ENCODE data around the gene ESYT1. TPM values are rescaled to one million over a fixed set of nuclear protein-coding genes. Genes with fewer than 3 reads are reported as not detected.
A peak's percentile ranks its signal among the peaks of the same experiment; 100 is the strongest.

The ESYT1 gene
- total and polyA plus RNA-seq, 2 experiments from 2014 or later = 40.0 to 52.3 TPM

GRCh38 chr12:56103823-56104108, 24.3 kb upstream of the ESYT1 start:
- no peaks in the 10 kb centered on the region for H3K27me3 ChIP-seq
- peaks cover 12% of the 10 kb centered on the region for H3K4me1 ChIP-seq (ENCODE audit: insufficient read depth)
- H3K27ac ChIP-seq = peak overlapping the region; percentile 55
- TF ChIP-seq, protein P1, sequence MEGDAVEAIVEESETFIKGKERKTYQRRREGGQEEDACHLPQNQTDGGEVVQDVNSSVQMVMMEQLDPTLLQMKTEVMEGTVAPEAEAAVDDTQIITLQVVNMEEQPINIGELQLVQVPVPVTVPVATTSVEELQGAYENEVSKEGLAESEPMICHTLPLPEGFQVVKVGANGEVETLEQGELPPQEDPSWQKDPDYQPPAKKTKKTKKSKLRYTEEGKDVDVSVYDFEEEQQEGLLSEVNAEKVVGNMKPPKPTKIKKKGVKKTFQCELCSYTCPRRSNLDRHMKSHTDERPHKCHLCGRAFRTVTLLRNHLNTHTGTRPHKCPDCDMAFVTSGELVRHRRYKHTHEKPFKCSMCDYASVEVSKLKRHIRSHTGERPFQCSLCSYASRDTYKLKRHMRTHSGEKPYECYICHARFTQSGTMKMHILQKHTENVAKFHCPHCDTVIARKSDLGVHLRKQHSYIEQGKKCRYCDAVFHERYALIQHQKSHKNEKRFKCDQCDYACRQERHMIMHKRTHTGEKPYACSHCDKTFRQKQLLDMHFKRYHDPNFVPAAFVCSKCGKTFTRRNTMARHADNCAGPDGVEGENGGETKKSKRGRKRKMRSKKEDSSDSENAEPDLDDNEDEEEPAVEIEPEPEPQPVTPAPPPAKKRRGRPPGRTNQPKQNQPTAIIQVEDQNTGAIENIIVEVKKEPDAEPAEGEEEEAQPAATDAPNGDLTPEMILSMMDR (IDR thresholded peaks at IDR 0.05; ENCODE audit: poor library complexity) = no peak
- TF ChIP-seq EZH2 (IDR thresholded peaks at IDR 0.05; ENCODE audit: borderline replicate concordance) = no peak
- TF ChIP-seq EZH2phosphoT487 (IDR thresholded peaks at IDR 0.05; ENCODE audit: low read depth, severe bottlenecking, unreplicated experiment) = no peak
- H3K9me3 ChIP-seq (ENCODE audit: low read depth) = no peaks in the 10 kb centered on the region
- H2AFZ ChIP-seq = peak overlapping the region; percentile 2
- H3K4me2 ChIP-seq = peak overlapping the region; percentile 69
- no peak overlapping the region for H3K4me3 ChIP-seq
- WGBS (ENCODE audit: low lambda C conversion rate, missing lambda C conversion rate) = 11% methylated on average over 8 of the region's 8 CpGs
- H3K79me2 ChIP-seq = peaks cover 39% of the 10 kb centered on the region
- H3K36me3 ChIP-seq (replicated peaks; ENCODE audit: insufficient read depth, low read depth) = no peaks in the 10 kb centered on the region
- H3K9me2 ChIP-seq (replicated peaks; ENCODE audit: insufficient read depth) = no peaks in the 10 kb centered on the region
- DNase-seq (ENCODE audit: low spot score) = no peak
- peaks cover 6% of the 10 kb centered on the region for H4K20me1 ChIP-seq (ENCODE audit: insufficient read depth, poor library complexity, severe bottlenecking)

GRCh38 chr12:56104109-56104814, 23.8 kb upstream of the ESYT1 start, which contains the start of gene PA2G4:
Gene PA2G4, plus strand, starts transcription at chr12:56104559. Its CDS starts 179 bp downstream, at chr12:56104738.
- 2% methylated on average over 55 of the region's 60 CpGs for WGBS (ENCODE audit: low lambda C conversion rate, missing lambda C conversion rate)
- Histone ChIP-seq H2AFZ (peak within 1 kb of the TSS; percentile 42), H3K4me1 (ENCODE audit: insufficient read depth) (peaks cover 12% of the 10 kb centered on the region), H3K4me2 (peak within 1 kb of the TSS; percentile 93), H3K27me3 (no peaks in the 10 kb centered on the region), H3K9me2 (replicated peaks; ENCODE audit: insufficient read depth) (no peaks in the 10 kb centered on the region), H3K4me3 (peak within 1 kb of the TSS; percentile 51), H3K79me2 (peaks cover 39% of the 10 kb centered on the region), H4K20me1 (ENCODE audit: insufficient read depth, poor library complexity, severe bottlenecking) (peaks cover 6% of the 10 kb centered on the region), H3K9me3 (ENCODE audit: low read depth) (no peaks in the 10 kb centered on the region), H3K36me3 (replicated peaks; ENCODE audit: insufficient read depth, low read depth) (no peaks in the 10 kb centered on the region), H3K27ac (peak within 1 kb of the TSS; percentile 89)
- TF ChIP-seq, protein P1 (IDR thresholded peaks at IDR 0.05; ENCODE audit: poor library complexity) = no peak
- TF ChIP-seq EZH2phosphoT487 (IDR thresholded peaks at IDR 0.05; ENCODE audit: low read depth, severe bottlenecking, unreplicated experiment) (no peak), EZH2 (IDR thresholded peaks at IDR 0.05; ENCODE audit: borderline replicate concordance) (no peak)
- DNase-seq (ENCODE audit: low spot score) = peak; percentile 99

GRCh38 chr12:56104815-56105608, 23.1 kb upstream of the ESYT1 start:
- Histone ChIP-seq H3K9me3 (ENCODE audit: low read depth) (no peaks in the 10 kb centered on the region), H2AFZ (peak overlapping the region; percentile 42), H4K20me1 (ENCODE audit: insufficient read depth, poor library complexity, severe bottlenecking) (peaks cover 6% of the 10 kb centered on the region), H3K4me1 (ENCODE audit: insufficient read depth) (peaks cover 12% of the 10 kb centered on the region), H3K27me3 (no peaks in the 10 kb centered on the region), H3K79me2 (peaks cover 39% of the 10 kb centered on the region), H3K36me3 (replicated peaks; ENCODE audit: insufficient read depth, low read depth) (no peaks in the 10 kb centered on the region), H3K4me2 (peak overlapping the region; percentile 93), H3K4me3 (peak overlapping the region; percentile 51), H3K9me2 (replicated peaks; ENCODE audit: insufficient read depth) (no peaks in the 10 kb centered on the region), H3K27ac (peak overlapping the region; percentile 89)
- DNase-seq (ENCODE audit: low spot score) = peak; percentile 46
- TF ChIP-seq EZH2 (IDR thresholded peaks at IDR 0.05; ENCODE audit: borderline replicate concordance) (no peak), EZH2phosphoT487 (IDR thresholded peaks at IDR 0.05; ENCODE audit: low read depth, severe bottlenecking, unreplicated experiment) (no peak)
- TF ChIP-seq, protein P1 (IDR thresholded peaks at IDR 0.05; ENCODE audit: poor library complexity) = no peak
- 3% methylated on average over 40 of the region's 40 CpGs for WGBS (ENCODE audit: low lambda C conversion rate, missing lambda C conversion rate)
